HG03457 (cell line): ENCODE measurements around the gene DTNB.
"Not testable (repeated sequence)": the region's sequence is repeated elsewhere in the genome, so short reads cannot be mapped to it uniquely, and the experiment has no call there.

Experiments
- ATAC-seq: cut with Tn5 transposase; IDR thresholded peaks from one replicate; pipeline ENCODE4 v1.9.1; 2021; ENCODE audit warnings: moderate number of reproducible peaks; ENCODE audit not compliant: unreplicated experiment

The DTNB gene

GRCh38 chr2:25549571-25549970 lies 123.8 kb downstream of the DTNB start:
- not testable (repeated sequence) for ATAC-seq

GRCh38 chr2:25548601-25549000 lies 124.8 kb downstream of the DTNB start:
- no peak for ATAC-seq

GRCh38 chr2:25546852-25547251 lies 126.5 kb downstream of the DTNB start:
- no peak for ATAC-seq

GRCh38 chr2:25545899-25546298 lies 127.5 kb downstream of the DTNB start:
- no peak for ATAC-seq

- no peak for ATAC-seq
Observed at GRCh38 chr2:25544445-25544844, 128.9 kb downstream of the DTNB start.

GRCh38 chr2:25543939-25544338 lies 129.4 kb downstream of the DTNB start:
- ATAC-seq: no peak

- no peak for ATAC-seq
Observed at GRCh38 chr2:25541378-25541777, 132.0 kb downstream of the DTNB start.

GRCh38 chr2:25539136-25539535 lies 134.2 kb downstream of the DTNB start:
- no peak for ATAC-seq

GRCh38 chr2:25537526-25537925 lies 135.9 kb downstream of the DTNB start:
- ATAC-seq: no peak

GRCh38 chr2:25535411-25536289 lies 137.7 kb downstream of the DTNB start:
- ATAC-seq: not testable (repeated sequence)

- ATAC-seq: not testable (repeated sequence)
Observed at GRCh38 chr2:25534937-25535336, 138.4 kb downstream of the DTNB start.

GRCh38 chr2:25534455-25534854 lies 138.9 kb downstream of the DTNB start:
- no peak for ATAC-seq

- ATAC-seq: not testable (repeated sequence)
Observed at GRCh38 chr2:25533771-25534170, 139.6 kb downstream of the DTNB start.

GRCh38 chr2:25532521-25532920 lies 140.9 kb downstream of the DTNB start:
- no peak for ATAC-seq

GRCh38 chr2:25529034-25529433 lies 144.3 kb downstream of the DTNB start:
- no peak for ATAC-seq

- no peak for ATAC-seq
Observed at GRCh38 chr2:25528173-25528572, 145.2 kb downstream of the DTNB start.

- ATAC-seq: no peak
Observed at GRCh38 chr2:25524507-25524906, 148.9 kb downstream of the DTNB start.

GRCh38 chr2:25523060-25523459 lies 150.3 kb downstream of the DTNB start:
- ATAC-seq: no peak

GRCh38 chr2:25521665-25522387 lies 151.6 kb downstream of the DTNB start:
- no peak for ATAC-seq

GRCh38 chr2:25521126-25521525 lies 152.3 kb downstream of the DTNB start:
- no peak for ATAC-seq

- ATAC-seq: no peak
Observed at GRCh38 chr2:25517701-25518100, 155.7 kb downstream of the DTNB start.

GRCh38 chr2:25514043-25514637 lies 159.2 kb downstream of the DTNB start:
- ATAC-seq: no peak
